HepG2 (cell line): ENCODE data around the gene KAZN.

ENCODE experiments used
- BRD4 ChIP-seq: sonication (generic); formaldehyde crosslinking; IDR thresholded peaks from 2 replicates; pipeline ENCODE4 v1.4.0; 2020; ENCODE audit warnings: missing genetic modification reagents
- EZH2 ChIP-seq: conservative IDR thresholded peaks from 2 replicates; pipeline ENCODE4 v1.6.1; 2012; ENCODE audit warnings: mild to moderate bottlenecking, low read depth, low read length, moderate library complexity
- MTA3 ChIP-seq: sonication (generic); formaldehyde crosslinking; IDR thresholded peaks from 2 replicates; pipeline ENCODE4 v1.4.0; 2020; ENCODE audit warnings: missing genetic modification reagents
- MXI1 ChIP-seq: IDR thresholded peaks from 3 replicates; pipeline ENCODE4 v1.6.1; 2012; ENCODE audit warnings: low read depth, low read length, inconsistent platforms, borderline replicate concordance
- PHF21A ChIP-seq: sonication (generic); formaldehyde crosslinking; IDR thresholded peaks from 2 replicates; pipeline ENCODE4 v1.5.0; 2020; ENCODE audit warnings: mild to moderate bottlenecking, missing genetic modification reagents
- TP53 ChIP-seq: sonication (generic); formaldehyde crosslinking; conservative IDR thresholded peaks from 2 replicates; pipeline ENCODE4 v1.4.0; 2020; ENCODE audit warnings: missing genetic modification reagents
- ZFAT ChIP-seq: sonication (generic); formaldehyde crosslinking; conservative IDR thresholded peaks from 2 replicates; pipeline ENCODE4 v1.8.1; 2023; ENCODE audit warnings: missing genetic modification reagents, inconsistent platforms
- ZNF343 ChIP-seq: sonication (generic); formaldehyde crosslinking; IDR thresholded peaks from 2 replicates; pipeline ENCODE4 v1.4.0; 2020; ENCODE audit warnings: mild to moderate bottlenecking, missing genetic modification reagents
- TF ChIP-seq, protein P1 (sequence below): sonication (generic); formaldehyde crosslinking; IDR thresholded peaks from 2 replicates; pipeline ENCODE4 v1.4.0; 2020; ENCODE audit warnings: mild to moderate bottlenecking, missing genetic modification reagents
- TF ChIP-seq, protein P2 (sequence below): sonication (generic); formaldehyde crosslinking; conservative IDR thresholded peaks from 2 replicates; pipeline ENCODE4 v1.4.0; 2020; ENCODE audit warnings: missing genetic modification reagents
- TF ChIP-seq, protein P3 (sequence below): sonication (generic); formaldehyde crosslinking; IDR thresholded peaks from 2 replicates; pipeline ENCODE4 v1.5.1; 2020; ENCODE audit warnings: mild to moderate bottlenecking, moderate library complexity, missing genetic modification reagents
- TF ChIP-seq, protein P4 (sequence below): sonication (generic); formaldehyde crosslinking; IDR thresholded peaks from 2 replicates; pipeline ENCODE4 v1.5.0; 2020; ENCODE audit warnings: mild to moderate bottlenecking, missing genetic modification reagents, moderate library complexity

DNA sequence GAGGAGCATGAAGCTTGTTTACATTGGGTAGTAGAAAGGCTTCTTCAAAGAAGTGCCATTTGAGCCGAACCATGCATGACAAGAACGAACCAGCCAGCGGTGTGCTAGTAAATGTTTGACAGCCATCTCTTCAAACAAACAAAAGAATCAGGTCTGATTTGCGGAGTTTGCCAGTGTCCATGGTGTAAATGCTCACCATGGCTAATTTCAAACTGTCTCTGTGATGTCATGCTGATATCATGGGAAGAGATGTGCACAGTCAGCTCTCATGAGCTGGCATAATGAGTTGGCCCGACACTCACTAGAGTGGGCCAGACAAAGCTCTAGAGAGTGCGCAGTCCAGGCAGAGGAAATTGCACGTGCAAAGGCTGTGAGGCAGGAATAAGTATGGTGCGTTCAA, 101.1 kb downstream of the KAZN start:
- TF ChIP-seq ZNF343 (no peak), MTA3 (CRISPR knock-in tag) (no peak), EZH2 (no peak), ZFAT (CRISPR knock-in tag) (no peak), PHF21A (CRISPR knock-in tag) (no peak), MXI1 (no peak), BRD4 (CRISPR knock-in tag) (no peak), TP53 (CRISPR knock-in tag) (no peak)
- TF ChIP-seq, protein P1, sequence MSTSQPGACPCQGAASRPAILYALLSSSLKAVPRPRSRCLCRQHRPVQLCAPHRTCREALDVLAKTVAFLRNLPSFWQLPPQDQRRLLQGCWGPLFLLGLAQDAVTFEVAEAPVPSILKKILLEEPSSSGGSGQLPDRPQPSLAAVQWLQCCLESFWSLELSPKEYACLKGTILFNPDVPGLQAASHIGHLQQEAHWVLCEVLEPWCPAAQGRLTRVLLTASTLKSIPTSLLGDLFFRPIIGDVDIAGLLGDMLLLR (CRISPR knock-in tag), result no peak
- TF ChIP-seq, protein P2, sequence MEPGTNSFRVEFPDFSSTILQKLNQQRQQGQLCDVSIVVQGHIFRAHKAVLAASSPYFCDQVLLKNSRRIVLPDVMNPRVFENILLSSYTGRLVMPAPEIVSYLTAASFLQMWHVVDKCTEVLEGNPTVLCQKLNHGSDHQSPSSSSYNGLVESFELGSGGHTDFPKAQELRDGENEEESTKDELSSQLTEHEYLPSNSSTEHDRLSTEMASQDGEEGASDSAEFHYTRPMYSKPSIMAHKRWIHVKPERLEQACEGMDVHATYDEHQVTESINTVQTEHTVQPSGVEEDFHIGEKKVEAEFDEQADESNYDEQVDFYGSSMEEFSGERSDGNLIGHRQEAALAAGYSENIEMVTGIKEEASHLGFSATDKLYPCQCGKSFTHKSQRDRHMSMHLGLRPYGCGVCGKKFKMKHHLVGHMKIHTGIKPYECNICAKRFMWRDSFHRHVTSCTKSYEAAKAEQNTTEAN, result no peak
- TF ChIP-seq, protein P3, sequence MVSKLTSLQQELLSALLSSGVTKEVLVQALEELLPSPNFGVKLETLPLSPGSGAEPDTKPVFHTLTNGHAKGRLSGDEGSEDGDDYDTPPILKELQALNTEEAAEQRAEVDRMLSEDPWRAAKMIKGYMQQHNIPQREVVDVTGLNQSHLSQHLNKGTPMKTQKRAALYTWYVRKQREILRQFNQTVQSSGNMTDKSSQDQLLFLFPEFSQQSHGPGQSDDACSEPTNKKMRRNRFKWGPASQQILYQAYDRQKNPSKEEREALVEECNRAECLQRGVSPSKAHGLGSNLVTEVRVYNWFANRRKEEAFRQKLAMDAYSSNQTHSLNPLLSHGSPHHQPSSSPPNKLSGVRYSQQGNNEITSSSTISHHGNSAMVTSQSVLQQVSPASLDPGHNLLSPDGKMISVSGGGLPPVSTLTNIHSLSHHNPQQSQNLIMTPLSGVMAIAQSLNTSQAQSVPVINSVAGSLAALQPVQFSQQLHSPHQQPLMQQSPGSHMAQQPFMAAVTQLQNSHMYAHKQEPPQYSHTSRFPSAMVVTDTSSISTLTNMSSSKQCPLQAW, result no peak
- TF ChIP-seq, protein P4, sequence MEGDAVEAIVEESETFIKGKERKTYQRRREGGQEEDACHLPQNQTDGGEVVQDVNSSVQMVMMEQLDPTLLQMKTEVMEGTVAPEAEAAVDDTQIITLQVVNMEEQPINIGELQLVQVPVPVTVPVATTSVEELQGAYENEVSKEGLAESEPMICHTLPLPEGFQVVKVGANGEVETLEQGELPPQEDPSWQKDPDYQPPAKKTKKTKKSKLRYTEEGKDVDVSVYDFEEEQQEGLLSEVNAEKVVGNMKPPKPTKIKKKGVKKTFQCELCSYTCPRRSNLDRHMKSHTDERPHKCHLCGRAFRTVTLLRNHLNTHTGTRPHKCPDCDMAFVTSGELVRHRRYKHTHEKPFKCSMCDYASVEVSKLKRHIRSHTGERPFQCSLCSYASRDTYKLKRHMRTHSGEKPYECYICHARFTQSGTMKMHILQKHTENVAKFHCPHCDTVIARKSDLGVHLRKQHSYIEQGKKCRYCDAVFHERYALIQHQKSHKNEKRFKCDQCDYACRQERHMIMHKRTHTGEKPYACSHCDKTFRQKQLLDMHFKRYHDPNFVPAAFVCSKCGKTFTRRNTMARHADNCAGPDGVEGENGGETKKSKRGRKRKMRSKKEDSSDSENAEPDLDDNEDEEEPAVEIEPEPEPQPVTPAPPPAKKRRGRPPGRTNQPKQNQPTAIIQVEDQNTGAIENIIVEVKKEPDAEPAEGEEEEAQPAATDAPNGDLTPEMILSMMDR, result no peak
